Activated naive CD8-positive, alpha-beta T cell treated with anti-CD3 and anti-CD28 coated beads for 36 hours (primary cell): ENCODE results near the gene COL3A1. TPM values are rescaled to one million over a fixed set of nuclear protein-coding genes. Genes with fewer than 3 reads are reported as not detected.

Experiments
- total RNA-seq, 2 experiments: library from RNA; stranded (reverse); gene quantifications; one replicate each; pipeline ENCODE4 v1.2.3, GENCODE V29; 2021

COL3A1 gene
- total RNA-seq, 2 experiments from 2014 or later, result not detected

Other genes starting within 250 kb of the COL3A1 start
- gene COL5A2, start 205.4 kb downstream of the COL3A1 start, total RNA-seq, result 1 to 10 TPM; 3.1 to 3.3 TPM